Activated gamma-delta T cell treated with Interleukin-2 at 50 U/mL for 16 hours (primary cell): ENCODE results near the gene CACNA1E.
"Not testable (repeated sequence)": the region's sequence is repeated elsewhere in the genome, so short reads cannot be mapped to it uniquely, and the experiment has no call there.

Experiments
- DNase-seq: peaks from one replicate; pipeline ENCODE4 v3.0.0-alpha.2; 2020

The CACNA1E gene

DNA sequence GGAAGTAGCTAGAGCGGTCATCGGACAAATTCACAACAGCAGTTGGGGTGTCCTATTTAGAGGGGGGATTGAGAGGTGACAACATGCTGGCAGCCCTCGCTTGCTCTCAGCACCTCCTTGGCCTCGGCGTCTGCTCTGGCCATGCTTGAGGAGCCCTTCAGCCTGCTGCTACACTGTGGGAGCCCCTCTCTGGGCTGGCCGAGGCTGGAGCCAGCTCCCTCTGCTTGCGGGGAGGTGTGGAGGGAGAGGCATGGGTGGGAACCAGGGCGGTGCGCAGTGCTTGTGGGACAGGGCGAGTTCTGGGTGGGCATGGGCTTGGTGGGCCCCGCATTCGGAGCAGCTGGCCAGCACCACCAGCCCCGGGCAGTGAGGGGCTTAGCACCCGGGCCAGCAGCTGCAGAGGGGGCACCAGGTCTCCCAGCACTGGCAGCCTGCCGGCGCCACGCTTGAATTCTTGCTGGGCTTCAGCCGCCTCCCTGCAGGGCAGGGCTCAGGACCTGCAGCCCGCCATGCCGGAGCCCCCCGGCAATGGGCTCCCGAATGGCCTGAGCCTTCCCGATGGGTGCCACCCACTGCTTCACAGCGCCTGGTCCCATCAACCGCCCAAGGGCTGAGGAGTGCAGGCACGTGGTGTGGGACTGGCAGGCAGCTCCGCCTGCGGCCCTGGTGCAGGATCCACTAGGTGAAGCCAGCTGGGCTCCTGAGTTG is 349.0 kb downstream of the CACNA1E start:
- not testable (repeated sequence) for DNase-seq

DNA sequence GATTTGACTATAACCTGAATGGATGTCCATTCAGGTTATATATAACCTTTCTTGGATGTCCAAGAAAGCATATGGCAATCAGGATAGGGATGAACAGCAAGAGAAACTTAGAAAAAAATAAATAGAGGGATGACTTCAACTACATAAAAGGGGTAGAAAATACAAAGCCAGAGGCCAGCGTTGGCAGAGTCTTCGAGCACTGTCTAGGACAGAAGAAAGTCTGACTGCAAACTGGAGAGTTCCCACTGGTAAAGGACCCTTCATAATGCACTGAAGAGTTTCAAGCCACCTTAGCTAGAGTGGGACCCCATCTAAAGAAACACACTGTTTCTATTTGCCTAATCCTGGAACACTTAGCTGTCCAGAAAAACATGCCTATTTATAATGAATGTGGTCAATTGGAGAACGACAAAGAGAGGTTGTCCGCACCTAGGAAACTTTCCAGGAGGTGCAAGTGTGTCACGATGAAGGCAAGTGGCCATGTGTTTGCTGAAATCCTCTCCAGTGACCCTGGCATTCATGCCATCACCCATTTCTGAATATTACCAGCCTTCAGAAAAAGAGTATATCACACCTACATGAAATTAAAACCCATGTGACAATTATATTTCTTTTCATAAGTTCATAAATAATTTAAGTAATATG is 362.8 kb downstream of the CACNA1E start:
- DNase-seq = no peak

DNA sequence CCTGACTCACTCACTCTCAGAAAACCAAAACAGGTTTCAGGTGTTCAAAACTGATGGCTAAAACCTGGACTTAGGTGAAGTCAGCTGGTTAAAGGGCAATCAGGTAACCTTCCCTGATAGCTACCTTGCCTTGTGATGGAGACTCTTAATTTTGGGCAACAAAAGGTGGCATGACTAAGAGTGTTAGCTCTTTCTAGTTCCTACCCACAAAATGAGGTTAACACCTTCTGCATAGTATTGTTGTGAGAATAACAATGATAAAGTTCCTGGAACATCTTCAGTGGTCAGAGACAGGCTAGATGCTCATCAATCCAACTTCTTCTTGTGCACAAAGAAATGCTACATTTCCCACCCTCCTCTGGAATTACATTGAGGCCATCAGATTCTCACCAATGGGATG is 363.4 kb downstream of the CACNA1E start:
- DNase-seq = no peak

DNA sequence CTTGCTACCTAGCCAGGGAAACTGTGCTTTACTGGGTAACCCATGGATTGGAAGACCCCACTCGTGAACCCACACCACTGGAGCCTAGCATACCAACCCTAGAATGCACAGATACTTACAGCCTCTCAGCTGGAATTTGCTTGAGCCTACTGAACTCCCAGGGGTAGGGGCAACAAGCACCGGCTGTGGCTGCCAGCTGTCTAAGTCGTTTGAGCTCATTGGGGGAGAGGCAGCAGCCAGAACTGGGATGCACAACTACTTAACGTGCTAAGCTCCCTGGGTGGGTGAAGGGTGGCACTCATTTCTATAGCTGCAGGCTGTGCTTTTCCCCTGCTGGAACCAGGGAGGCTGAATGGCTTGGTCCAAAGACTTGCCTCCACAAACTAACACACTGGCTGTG is 365.8 kb downstream of the CACNA1E start:
- DNase-seq = no peak

DNA sequence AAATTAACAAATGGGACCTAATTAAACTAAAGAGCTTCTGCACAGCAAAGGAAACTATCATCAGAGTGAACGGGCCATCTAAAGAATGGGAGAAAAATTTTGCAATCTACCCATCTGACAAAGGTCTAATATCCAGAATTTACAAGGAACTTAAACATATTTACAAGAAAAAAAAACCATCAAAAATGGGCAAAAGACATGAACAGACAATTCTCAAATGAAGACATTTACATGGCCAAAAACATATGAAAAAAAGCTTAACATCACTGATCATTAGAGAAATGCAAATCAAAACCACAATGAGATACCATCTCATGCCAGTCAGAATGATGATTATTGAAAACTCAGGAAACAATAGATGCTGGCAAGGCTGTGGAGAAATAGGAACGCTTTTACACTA is 370.9 kb downstream of the CACNA1E start:
- DNase-seq = not testable (repeated sequence)

DNA sequence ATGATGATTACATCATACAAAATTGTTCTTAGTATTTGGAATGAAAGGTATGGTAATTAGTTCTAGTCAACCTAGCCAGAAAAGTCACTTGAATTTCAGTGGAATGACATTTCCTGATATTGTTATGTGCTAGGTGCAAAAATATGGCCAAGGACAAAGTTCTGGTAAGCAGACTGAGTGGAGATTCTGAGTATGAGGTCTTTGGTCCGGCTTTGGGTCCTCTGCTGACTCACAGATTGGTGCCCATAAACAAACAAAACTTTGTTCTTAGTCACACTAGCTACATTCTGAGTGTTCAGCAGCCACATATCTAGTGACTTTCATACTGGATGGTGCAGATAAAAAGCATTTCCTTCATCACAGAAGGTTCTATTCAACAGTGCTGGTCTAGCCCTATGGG is 372.1 kb downstream of the CACNA1E start:
- no peak for DNase-seq
